HL-60 (cell line): ENCODE measurements around the gene BRMS1L.

Experiments
- GABPA ChIP-seq: IDR thresholded peaks from 2 replicates; pipeline ENCODE4 v1.6.1; 2012; ENCODE audit warnings: low read depth
- POLR2AphosphoS5 ChIP-seq: IDR thresholded peaks from 2 replicates; pipeline ENCODE4 v1.6.1; 2012; ENCODE audit warnings: low read depth
- SPI1 ChIP-seq: IDR thresholded peaks from 2 replicates; pipeline ENCODE4 v1.6.1; 2012; ENCODE audit warnings: low read depth, mild to moderate bottlenecking, borderline replicate concordance
- TF ChIP-seq, protein P1 (sequence below): IDR thresholded peaks from one replicate; pipeline ENCODE4 v1.5.1; 2011; ENCODE audit warnings: low read length, control low read depth, inconsistent platforms; ENCODE audit not compliant: insufficient read depth

DNA sequence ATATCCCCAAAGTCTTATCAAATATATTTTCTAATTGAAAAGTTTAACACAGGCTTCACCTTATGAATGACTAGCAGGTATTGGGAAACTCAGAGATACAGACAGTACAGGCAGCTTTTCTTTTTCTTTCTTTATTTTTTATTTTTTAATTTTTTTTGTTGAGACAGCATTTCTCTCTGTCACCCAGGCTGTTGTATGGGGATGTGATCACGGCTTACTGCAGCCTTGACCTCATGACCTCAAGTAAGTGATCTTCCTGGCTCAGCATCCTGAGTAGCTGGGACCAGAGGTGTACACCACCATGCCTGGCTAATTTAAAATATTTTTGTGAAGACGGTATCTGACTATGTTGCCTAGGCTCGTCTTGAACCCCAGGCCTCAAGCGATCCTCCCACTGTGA lies 85.0 kb downstream of the BRMS1L start:
- TF ChIP-seq, protein P1, sequence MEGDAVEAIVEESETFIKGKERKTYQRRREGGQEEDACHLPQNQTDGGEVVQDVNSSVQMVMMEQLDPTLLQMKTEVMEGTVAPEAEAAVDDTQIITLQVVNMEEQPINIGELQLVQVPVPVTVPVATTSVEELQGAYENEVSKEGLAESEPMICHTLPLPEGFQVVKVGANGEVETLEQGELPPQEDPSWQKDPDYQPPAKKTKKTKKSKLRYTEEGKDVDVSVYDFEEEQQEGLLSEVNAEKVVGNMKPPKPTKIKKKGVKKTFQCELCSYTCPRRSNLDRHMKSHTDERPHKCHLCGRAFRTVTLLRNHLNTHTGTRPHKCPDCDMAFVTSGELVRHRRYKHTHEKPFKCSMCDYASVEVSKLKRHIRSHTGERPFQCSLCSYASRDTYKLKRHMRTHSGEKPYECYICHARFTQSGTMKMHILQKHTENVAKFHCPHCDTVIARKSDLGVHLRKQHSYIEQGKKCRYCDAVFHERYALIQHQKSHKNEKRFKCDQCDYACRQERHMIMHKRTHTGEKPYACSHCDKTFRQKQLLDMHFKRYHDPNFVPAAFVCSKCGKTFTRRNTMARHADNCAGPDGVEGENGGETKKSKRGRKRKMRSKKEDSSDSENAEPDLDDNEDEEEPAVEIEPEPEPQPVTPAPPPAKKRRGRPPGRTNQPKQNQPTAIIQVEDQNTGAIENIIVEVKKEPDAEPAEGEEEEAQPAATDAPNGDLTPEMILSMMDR = no peak
- TF ChIP-seq SPI1 = no peak
- TF ChIP-seq GABPA = no peak
- no peak for TF ChIP-seq POLR2AphosphoS5
